Measurements from ENCODE around the gene PCDHGC3.

The PCDHGC3 gene

DNA sequence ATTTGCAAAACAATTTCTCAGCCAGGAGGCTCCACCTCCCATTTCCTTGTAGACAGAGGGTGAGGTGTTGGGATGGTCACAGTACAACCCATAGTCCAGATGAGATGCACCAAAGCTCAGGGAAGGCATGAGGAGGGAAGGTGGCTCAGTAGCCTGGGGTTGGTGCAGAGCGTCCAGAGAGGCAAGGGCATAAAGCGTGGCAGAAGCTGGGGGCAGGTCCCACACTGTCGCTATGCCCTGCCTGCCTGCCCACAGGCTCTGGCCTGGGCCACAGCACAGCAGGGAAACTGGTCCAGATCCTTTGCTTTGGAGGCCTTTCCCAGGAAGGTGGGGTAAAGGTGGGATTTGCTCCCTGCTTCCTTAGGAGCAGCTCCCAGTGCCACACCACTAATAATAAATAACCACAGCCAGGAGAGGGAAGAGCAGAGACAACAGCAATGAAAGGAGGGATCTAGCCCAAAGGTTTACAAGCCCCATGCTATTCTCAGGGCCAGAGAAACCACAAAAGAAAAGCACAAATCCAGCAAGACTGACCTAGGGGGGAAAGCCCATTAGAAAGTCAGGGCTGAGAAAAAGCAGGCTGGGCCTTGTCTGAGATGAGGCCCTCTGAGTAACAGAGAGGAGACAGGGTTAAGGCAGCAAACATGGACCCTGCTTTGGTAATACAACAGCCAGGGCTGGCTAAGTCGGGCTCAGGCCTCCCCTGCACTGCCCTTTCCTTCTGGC, 40.3 kb downstream of the PCDHGC3 start:
- TF ChIP-seq, protein P1, sequence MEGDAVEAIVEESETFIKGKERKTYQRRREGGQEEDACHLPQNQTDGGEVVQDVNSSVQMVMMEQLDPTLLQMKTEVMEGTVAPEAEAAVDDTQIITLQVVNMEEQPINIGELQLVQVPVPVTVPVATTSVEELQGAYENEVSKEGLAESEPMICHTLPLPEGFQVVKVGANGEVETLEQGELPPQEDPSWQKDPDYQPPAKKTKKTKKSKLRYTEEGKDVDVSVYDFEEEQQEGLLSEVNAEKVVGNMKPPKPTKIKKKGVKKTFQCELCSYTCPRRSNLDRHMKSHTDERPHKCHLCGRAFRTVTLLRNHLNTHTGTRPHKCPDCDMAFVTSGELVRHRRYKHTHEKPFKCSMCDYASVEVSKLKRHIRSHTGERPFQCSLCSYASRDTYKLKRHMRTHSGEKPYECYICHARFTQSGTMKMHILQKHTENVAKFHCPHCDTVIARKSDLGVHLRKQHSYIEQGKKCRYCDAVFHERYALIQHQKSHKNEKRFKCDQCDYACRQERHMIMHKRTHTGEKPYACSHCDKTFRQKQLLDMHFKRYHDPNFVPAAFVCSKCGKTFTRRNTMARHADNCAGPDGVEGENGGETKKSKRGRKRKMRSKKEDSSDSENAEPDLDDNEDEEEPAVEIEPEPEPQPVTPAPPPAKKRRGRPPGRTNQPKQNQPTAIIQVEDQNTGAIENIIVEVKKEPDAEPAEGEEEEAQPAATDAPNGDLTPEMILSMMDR (IDR thresholded peaks at IDR 0.05; ENCODE audit: low read length): no peak
- TF ChIP-seq EZH2 (optimal IDR thresholded peaks at IDR 0.05; ENCODE audit: low read depth, low read length) (no peak), EZH2phosphoT487 (IDR thresholded peaks at IDR 0.05; ENCODE audit: low read length) (no peak)
- no peaks in the 10 kb centered on the region for H3K9me2 ChIP-seq (replicated peaks; ENCODE audit: insufficient read depth, low read length)
- peaks cover 40% of the 10 kb centered on the region for H3K4me1 ChIP-seq (ENCODE audit: low read length)
- peak overlapping the region; percentile 19; the same call in 1 of the 2 replicates for H3K27ac ChIP-seq (ENCODE audit: low read length)
- H3F3A ChIP-seq (ENCODE audit: insufficient read depth, low read length): peaks cover 25% of the 10 kb centered on the region
- H3K9ac ChIP-seq (ENCODE audit: low read length): no peak overlapping the region
- no peak overlapping the region for H3K4me2 ChIP-seq (ENCODE audit: low read depth, low read length)
- H2AFZ ChIP-seq (ENCODE audit: low read length): no peak overlapping the region
- H3K9me3 ChIP-seq (replicated peaks; ENCODE audit: insufficient read depth, low read length): no peaks in the 10 kb centered on the region
- no peaks in the 10 kb centered on the region; the same call in none of the 2 replicates for H3K36me3 ChIP-seq (replicated peaks; ENCODE audit: insufficient read depth, low read length)
- H4K20me1 ChIP-seq (ENCODE audit: insufficient read depth, low read length): no peaks in the 10 kb centered on the region
- no peaks in the 10 kb centered on the region for H3K27me3 ChIP-seq (replicated peaks; ENCODE audit: insufficient read depth, low read length)
- no peaks in the 10 kb centered on the region for H3K79me2 ChIP-seq (ENCODE audit: low read length)
- no peak for DNase-seq
- no peak overlapping the region for H3K4me3 ChIP-seq (ENCODE audit: low read length)

- no peak overlapping the region for H3K4me2 ChIP-seq (ENCODE audit: low read depth, low read length)
- H3F3A ChIP-seq (ENCODE audit: insufficient read depth, low read length): peaks cover 25% of the 10 kb centered on the region
These were observed 40.9 kb downstream of the PCDHGC3 start for GRCh38 chr5:141516672-141517025.

DNA sequence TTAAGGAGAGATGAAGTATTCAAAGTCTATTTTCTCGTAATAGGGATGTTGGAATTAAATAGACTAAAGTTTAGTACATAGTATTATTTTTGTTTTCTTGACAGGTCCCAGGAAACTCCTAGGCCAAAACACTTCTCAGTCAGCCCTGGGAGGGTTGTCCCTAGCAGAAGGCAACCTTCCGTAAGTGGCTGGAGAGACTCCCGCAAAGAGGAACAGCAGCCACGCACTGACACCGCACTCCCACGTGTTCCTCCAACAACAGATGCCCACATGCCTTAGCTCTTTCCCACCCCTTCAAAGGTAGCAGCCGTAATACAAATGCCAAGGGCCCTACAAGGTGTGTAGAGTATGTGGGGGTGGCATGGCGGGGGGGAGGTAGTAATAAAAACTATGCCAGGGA, 41.5 kb downstream of the PCDHGC3 start:
- Histone ChIP-seq H3K4me1 (ENCODE audit: low read length) (peaks cover 35% of the 10 kb centered on the region), H3K27me3 (replicated peaks; ENCODE audit: insufficient read depth, low read length) (no peaks in the 10 kb centered on the region), H3K36me3 (replicated peaks; ENCODE audit: insufficient read depth, low read length) (no peaks in the 10 kb centered on the region; the same call in none of the 2 replicates), H3K9ac (ENCODE audit: low read length) (no peak overlapping the region), H3K9me3 (replicated peaks; ENCODE audit: insufficient read depth, low read length) (no peaks in the 10 kb centered on the region), H3K4me2 (ENCODE audit: low read depth, low read length) (no peak overlapping the region), H3K4me3 (ENCODE audit: low read length) (no peak overlapping the region), H3K79me2 (ENCODE audit: low read length) (no peaks in the 10 kb centered on the region), H3K27ac (ENCODE audit: low read length) (no peak overlapping the region), H2AFZ (ENCODE audit: low read length) (no peak overlapping the region), H3K9me2 (replicated peaks; ENCODE audit: insufficient read depth, low read length) (no peaks in the 10 kb centered on the region), H3F3A (ENCODE audit: insufficient read depth, low read length) (peaks cover 25% of the 10 kb centered on the region), H4K20me1 (ENCODE audit: insufficient read depth, low read length) (no peaks in the 10 kb centered on the region)
- DNase-seq: no peak
- no peak for TF ChIP-seq EZH2 (optimal IDR thresholded peaks at IDR 0.05; ENCODE audit: low read depth, low read length)
- TF ChIP-seq, protein P1 (IDR thresholded peaks at IDR 0.05; ENCODE audit: low read length): no peak
- no peak for TF ChIP-seq EZH2phosphoT487 (IDR thresholded peaks at IDR 0.05; ENCODE audit: low read length)

More at GRCh38 chr5:141516672-141517025, 40.9 kb downstream of the PCDHGC3 start:
- H4K20me1 ChIP-seq (ENCODE audit: insufficient read depth, low read length): no peaks in the 10 kb centered on the region
- no peak overlapping the region for H3K4me3 ChIP-seq (ENCODE audit: low read length)
- no peak overlapping the region for H3K9ac ChIP-seq (ENCODE audit: low read length)
- TF ChIP-seq, protein P1 (IDR thresholded peaks at IDR 0.05; ENCODE audit: low read length): no peak
- TF ChIP-seq EZH2phosphoT487 (IDR thresholded peaks at IDR 0.05; ENCODE audit: low read length): no peak
- TF ChIP-seq EZH2 (optimal IDR thresholded peaks at IDR 0.05; ENCODE audit: low read depth, low read length): no peak
- H3K36me3 ChIP-seq (replicated peaks; ENCODE audit: insufficient read depth, low read length): no peaks in the 10 kb centered on the region; the same call in none of the 2 replicates
- H3K4me1 ChIP-seq (ENCODE audit: low read length): peaks cover 36% of the 10 kb centered on the region
- H3K27me3 ChIP-seq (replicated peaks; ENCODE audit: insufficient read depth, low read length): no peaks in the 10 kb centered on the region
- DNase-seq: no peak
- H3K9me2 ChIP-seq (replicated peaks; ENCODE audit: insufficient read depth, low read length): no peaks in the 10 kb centered on the region
- no peaks in the 10 kb centered on the region for H3K79me2 ChIP-seq (ENCODE audit: low read length)
- no peak overlapping the region for H2AFZ ChIP-seq (ENCODE audit: low read length)
- H3K27ac ChIP-seq (ENCODE audit: low read length): peak overlapping the region; percentile 19; the same call in 1 of the 2 replicates
- no peaks in the 10 kb centered on the region for H3K9me3 ChIP-seq (replicated peaks; ENCODE audit: insufficient read depth, low read length)

Data from MM.1S (cell line).